GM12878 (cell line): ENCODE measurements around the gene TNK1. TPM values are rescaled to one million over a fixed set of nuclear protein-coding genes. Genes with fewer than 3 reads are reported as not detected.

Experiments
- ATAC-seq: fragments of 200-7000 bp; cut with Tn5 transposase; 3 replicates; pipeline ENCODE4 v1.9.1; 2020; ENCODE audit warnings: mild to moderate bottlenecking, moderate library complexity
- BruUV-seq: library from RNA; stranded (reverse); fragments of 400-500 nt; replicated peaks from 2 replicates; lab custom pipeline; 2021; lab: Mats Ljungman, UMichigan
- CTCF ChIA-PET: fragments of 300-600 bp; sonication (Branson Sonifier 250); formaldehyde crosslinking; extraction: SDS; loops from one replicate; lab custom pipeline; 2021; ENCODE audit warnings: inconsistent platforms; lab: Yijun Ruan, JAX
- POLR2A ChIA-PET: fragments of 350-600 bp; formaldehyde crosslinking; extraction: SDS; loops from one replicate; lab custom pipeline; 2021; ENCODE audit warnings: inconsistent platforms; lab: Charles Lee
- RAD21 ChIA-PET: fragments of 300-600 bp; sonication (Branson Sonifier 250); formaldehyde crosslinking; loops from one replicate; lab custom pipeline; 2023; ENCODE audit warnings: antibody characterized with exemption; ENCODE audit not compliant: unreplicated experiment; lab: Charles Lee
- SMC1A ChIA-PET: fragments of 300-600 bp; sonication (Branson Sonifier 250); formaldehyde crosslinking; loops from one replicate; lab custom pipeline; 2023; ENCODE audit not compliant: unreplicated experiment, uncharacterized antibody; lab: Charles Lee
- DNase-seq: peaks from one replicate; pipeline ENCODE4 v3.0.0-alpha.2; 2011; ENCODE audit warnings: low read depth, low spot score
- FAIRE-seq: peaks from 3 replicates; lab custom pipeline; 2011; peaks lifted over from hg19 to GRCh38; lab: Jason Lieb, UNC
- H2AFZ ChIP-seq: 2 replicates; pipeline ENCODE4 v1.6.0; 2011; ENCODE audit warnings: low read depth, low read length, control low read depth; ENCODE audit not compliant: control insufficient read depth
- H3K27ac ChIP-seq: 2 replicates; pipeline ENCODE4 v1.5.1; 2011; ENCODE audit warnings: control low read depth; ENCODE audit not compliant: control insufficient read depth, insufficient read depth
- H3K27me3 ChIP-seq, 2 experiments: replicated peaks in 1 of 2; 2 replicates each; pipeline versions ENCODE4 v1.6.0 to v1.6.1; 2011; ENCODE audit warnings: low read length in 1 of 2; ENCODE audit not compliant: control insufficient read depth in 2 of 2, insufficient read depth in 2 of 2
- H3K36me3 ChIP-seq, 2 experiments: 2 replicates each; pipeline ENCODE4 v1.5.1; 2011; ENCODE audit warnings: low read length in 1 of 2; ENCODE audit not compliant: control insufficient read depth in 2 of 2, insufficient read depth in 2 of 2
- H3K4me1 ChIP-seq: 2 replicates; pipeline ENCODE4 v1.6.1; 2011; ENCODE audit warnings: mild to moderate bottlenecking, low read length, moderate library complexity, mixed read lengths; ENCODE audit not compliant: control insufficient read depth, insufficient read depth
- H3K4me2 ChIP-seq: 2 replicates; pipeline ENCODE4 v1.6.0; 2011; ENCODE audit warnings: control low read depth; ENCODE audit not compliant: control insufficient read depth, insufficient read depth
- H3K4me3 ChIP-seq: fragments of 200-600 bp; sonication (generic); 2 replicates; pipeline ENCODE4 v1.5.1; 2016
- H3K79me2 ChIP-seq: 2 replicates; pipeline ENCODE4 v1.6.0; 2011; ENCODE audit warnings: low read length; ENCODE audit not compliant: control insufficient read depth, insufficient read depth
- H3K9ac ChIP-seq: 2 replicates; pipeline ENCODE4 v1.8.0; 2011; ENCODE audit warnings: low read length, control low read depth, mixed read lengths; ENCODE audit not compliant: control insufficient read depth, insufficient read depth
- H3K9me3 ChIP-seq: replicated peaks from 3 replicates; pipeline ENCODE4 v1.5.1; 2011; ENCODE audit warnings: mild to moderate bottlenecking, low read length; ENCODE audit not compliant: control insufficient read depth, insufficient read depth
- H4K20me1 ChIP-seq: 2 replicates; pipeline ENCODE4 v1.6.0; 2011; ENCODE audit not compliant: control insufficient read depth, insufficient read depth
- ASH2L ChIP-seq: fragments of 300-600, 200-600 bp; sonication (generic); IDR thresholded peaks from 2 replicates; pipeline ENCODE4 v1.6.1; 2017; ENCODE audit warnings: low read depth, mild to moderate bottlenecking, borderline replicate concordance
- ATF7 ChIP-seq: fragments of 450-650 bp; IDR thresholded peaks from 2 replicates; pipeline ENCODE4 v1.6.1; 2016; ENCODE audit warnings: low read depth, mild to moderate bottlenecking
- BCL3 ChIP-seq: IDR thresholded peaks from 2 replicates; pipeline ENCODE4 v1.6.1; 2011; ENCODE audit warnings: borderline replicate concordance, low read depth, mild to moderate bottlenecking, moderate library complexity, low read length; ENCODE audit not compliant: insufficient read depth, poor library complexity, severe bottlenecking
- BCLAF1 ChIP-seq: fragments of 450-650 bp; IDR thresholded peaks from 2 replicates; pipeline ENCODE4 v1.6.1; 2017; ENCODE audit warnings: antibody characterized with exemption, mild to moderate bottlenecking, moderate library complexity
- CTCF ChIP-seq, 3 experiments: IDR thresholded peaks in 2 of 3; conservative IDR thresholded peaks in 1 of 3; 2 replicates each; pipeline ENCODE4 v1.5.1; 2011; ENCODE audit warnings: low read depth in 3 of 3, low read length in 3 of 3, mild to moderate bottlenecking in 3 of 3, control low read depth in 2 of 3, moderate library complexity in 2 of 3, inconsistent platforms in 1 of 3, mixed read lengths in 1 of 3; ENCODE audit not compliant: control insufficient read depth in 2 of 3, insufficient read depth in 1 of 3; ENCODE audit errors: extremely low read depth in 1 of 3
- GABPA ChIP-seq: IDR thresholded peaks from 2 replicates; pipeline ENCODE4 v1.6.1; 2014; ENCODE audit warnings: antibody characterized with exemption, low read depth, mild to moderate bottlenecking, inconsistent platforms
- HDAC2 ChIP-seq: fragments of 200-600 bp; sonication (generic); IDR thresholded peaks from 2 replicates; pipeline ENCODE4 v1.6.1; 2017
- RAD21 ChIP-seq: IDR thresholded peaks from 2 replicates; pipeline ENCODE4 v1.6.1; 2011; ENCODE audit warnings: mild to moderate bottlenecking, low read depth, low read length, moderate library complexity; ENCODE audit not compliant: insufficient read depth
- SP1 ChIP-seq: IDR thresholded peaks from one replicate; pipeline ENCODE4 v1.6.1; 2011; ENCODE audit warnings: low read depth, low read length
- TAF1 ChIP-seq: IDR thresholded peaks from 2 replicates; pipeline ENCODE4 v1.6.1; 2011; ENCODE audit warnings: mild to moderate bottlenecking, low read depth, low read length, borderline replicate concordance
- YY1 ChIP-seq: IDR thresholded peaks from 2 replicates; pipeline ENCODE4 v1.6.1; 2011; ENCODE audit warnings: low read depth, mild to moderate bottlenecking, low read length
- ZSCAN29 ChIP-seq: fragments of 450-650 bp; IDR thresholded peaks from 2 replicates; pipeline ENCODE4 v1.6.1; 2017; ENCODE audit warnings: mild to moderate bottlenecking, moderate library complexity
- WGBS: methylation state at CpG from one replicate; pipeline ENCODE4 v1.1.6; 2016; ENCODE audit warnings: low lambda C conversion rate; ENCODE audit not compliant: insufficient replicate concordance, insufficient coverage; ENCODE audit errors: missing lambda C conversion rate; 5-methylcytosine and 5-hydroxymethylcytosine counted together
- in situ Hi-C: fragments of 300-500 bp; cut with MboI; formaldehyde crosslinking; loops from 9 replicates; pipeline ENCODE4 v1.14.3; 2018; ENCODE audit warnings: mixed read lengths
- intact Hi-C: fragments of 100-400 bp; cut with micrococcal nuclease; formaldehyde crosslinking; loops from one replicate; pipeline ENCODE4 v1.14.2; 2022; ENCODE audit not compliant: unreplicated experiment
- polyA plus RNA-seq, 11 experiments: library from polyadenylated mRNA; depleted of rRNA in 4 of 11; unstranded in 6 of 11; stranded (reverse) in 5 of 11; fragments of >200 nt; fragmentation: Nextera tagmentation in 4 of 11; fragmentation: Illumina TruSeq in 1 of 11; extraction: Ambion mirVana in 4 of 11; extraction: Trizol in 1 of 11; gene quantifications; 1 replicate in 1 of 11; 2 replicates in 10 of 11; pipeline versions ENCODE4 v1.2.1 to v1.2.3, GENCODE V29; 2011 to 2016; ENCODE audit warnings: inconsistent platforms in 2 of 11, missing spikeins in 2 of 11, low read depth in 1 of 11
- total RNA-seq, 4 experiments: library from RNA; depleted of rRNA in 3 of 4; stranded (reverse); fragments of >200 nt in 3 of 4; fragmentation: Illumina TruSeq in 1 of 4; extraction: Trizol in 1 of 4; gene quantifications; 2 replicates each; pipeline versions ENCODE4 v1.2.1 to v1.2.3, GENCODE V29; 2013 to 2021
- TF ChIP-seq, protein P1 (sequence below): fragments of 450-650 bp; formaldehyde crosslinking; IDR thresholded peaks from 2 replicates; pipeline ENCODE4 v1.4.0; 2020; ENCODE audit warnings: mild to moderate bottlenecking, moderate library complexity

The TNK1 gene
- total and polyA plus RNA-seq, 10 of the 15 experiments (the other 5 are each of a cell fraction or from before 2014, with no cell fraction given) = 0.06 to 2.5 (median 0.70) TPM

DNA sequence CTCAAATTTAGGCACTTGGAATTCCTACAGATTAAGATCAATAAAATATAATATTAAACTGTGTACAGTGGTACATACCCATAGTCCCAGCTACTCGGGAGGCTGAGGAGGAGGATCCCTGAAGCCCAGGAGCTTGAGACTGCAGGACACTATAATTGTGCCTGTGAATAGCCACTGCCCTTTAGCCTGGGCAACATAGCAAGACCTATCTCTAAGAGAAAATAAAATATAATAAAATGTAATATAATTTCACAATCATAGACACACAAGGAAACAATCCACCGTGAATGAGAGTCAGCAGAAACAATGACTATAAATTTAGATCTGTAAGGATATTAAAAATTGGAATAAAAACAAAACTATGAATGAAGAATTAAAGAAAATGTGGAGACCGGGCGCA, 10.0 kb upstream of the TNK1 start (continued):
- TF ChIP-seq CTCF (IDR thresholded peaks at IDR 0.05 in 2 of 3, conservative IDR thresholded peaks at IDR 0.05 in 1 of 3; ENCODE audit: control insufficient read depth in 2 of 3, extremely low read depth in 1 of 3, insufficient read depth in 1 of 3, low read depth in 3 of 3, low read length in 3 of 3) = no peak
- no peak for TF ChIP-seq RAD21
- TF ChIP-seq GABPA = no peak
- TF ChIP-seq HDAC2 = no peak

DNA sequence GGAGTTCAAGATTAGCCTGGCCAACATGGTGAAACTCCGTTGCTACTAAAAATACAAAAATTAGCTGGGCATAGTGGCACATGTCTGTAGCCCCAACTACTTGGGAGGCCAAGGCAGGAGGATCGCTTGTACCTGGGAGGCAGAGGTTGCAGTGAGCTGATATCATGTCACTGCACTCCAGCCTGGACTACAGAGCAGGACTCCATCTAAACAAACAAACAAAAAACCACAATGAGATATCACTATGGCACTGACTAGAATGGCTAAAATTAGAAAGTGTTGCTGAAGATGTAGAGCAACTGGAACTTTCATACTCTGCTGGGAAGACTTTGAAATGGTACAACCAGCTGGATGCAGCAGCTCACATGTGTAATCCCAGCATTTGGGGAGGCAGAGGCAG, 6.5 kb upstream of the TNK1 start:
- no peaks in the 10 kb centered on the region for H3K27me3 ChIP-seq
- no peaks in the 10 kb centered on the region for H3K79me2 ChIP-seq
- no peak overlapping the region for H3K9ac ChIP-seq
- CTCF ChIA-PET = interaction anchor here (1.7 to 3.3 kb wide), 2 partner anchors 13 to 140 kb away, joined by 3 to 15 read pairs; no protein-coding TSS in a partner anchor
- FAIRE-seq = no peak
- WGBS = 50% methylated on average over 2 of the region's 2 CpGs
- H2AFZ ChIP-seq = no peak overlapping the region
- no peak overlapping the region for H3K4me2 ChIP-seq
- H3K4me3 ChIP-seq = no peak overlapping the region
- RAD21 ChIA-PET = no interaction called here
- SMC1A ChIA-PET = no interaction called here
- no peak overlapping the region for H3K27ac ChIP-seq
- in situ Hi-C loops = no loop called here
- no TSS peak for BruUV-seq
- POLR2A ChIA-PET = no interaction called here
- no peak for DNase-seq
- intact Hi-C loops = no loop called here
- no peaks in the 10 kb centered on the region for H3K36me3 ChIP-seq
- peaks cover 2% of the 10 kb centered on the region; the same call in 2 of the 3 replicates for H3K9me3 ChIP-seq
- no peaks in the 10 kb centered on the region for H4K20me1 ChIP-seq
- H3K4me1 ChIP-seq = no peaks in the 10 kb centered on the region
- no peak for ATAC-seq
- TF ChIP-seq ASH2L (no peak), RAD21 (no peak), YY1 (no peak), BCLAF1 (no peak), TAF1 (no peak), ATF7 (no peak), ZSCAN29 (no peak), BCL3 (no peak), SP1 (no peak)
- TF ChIP-seq, protein P1, sequence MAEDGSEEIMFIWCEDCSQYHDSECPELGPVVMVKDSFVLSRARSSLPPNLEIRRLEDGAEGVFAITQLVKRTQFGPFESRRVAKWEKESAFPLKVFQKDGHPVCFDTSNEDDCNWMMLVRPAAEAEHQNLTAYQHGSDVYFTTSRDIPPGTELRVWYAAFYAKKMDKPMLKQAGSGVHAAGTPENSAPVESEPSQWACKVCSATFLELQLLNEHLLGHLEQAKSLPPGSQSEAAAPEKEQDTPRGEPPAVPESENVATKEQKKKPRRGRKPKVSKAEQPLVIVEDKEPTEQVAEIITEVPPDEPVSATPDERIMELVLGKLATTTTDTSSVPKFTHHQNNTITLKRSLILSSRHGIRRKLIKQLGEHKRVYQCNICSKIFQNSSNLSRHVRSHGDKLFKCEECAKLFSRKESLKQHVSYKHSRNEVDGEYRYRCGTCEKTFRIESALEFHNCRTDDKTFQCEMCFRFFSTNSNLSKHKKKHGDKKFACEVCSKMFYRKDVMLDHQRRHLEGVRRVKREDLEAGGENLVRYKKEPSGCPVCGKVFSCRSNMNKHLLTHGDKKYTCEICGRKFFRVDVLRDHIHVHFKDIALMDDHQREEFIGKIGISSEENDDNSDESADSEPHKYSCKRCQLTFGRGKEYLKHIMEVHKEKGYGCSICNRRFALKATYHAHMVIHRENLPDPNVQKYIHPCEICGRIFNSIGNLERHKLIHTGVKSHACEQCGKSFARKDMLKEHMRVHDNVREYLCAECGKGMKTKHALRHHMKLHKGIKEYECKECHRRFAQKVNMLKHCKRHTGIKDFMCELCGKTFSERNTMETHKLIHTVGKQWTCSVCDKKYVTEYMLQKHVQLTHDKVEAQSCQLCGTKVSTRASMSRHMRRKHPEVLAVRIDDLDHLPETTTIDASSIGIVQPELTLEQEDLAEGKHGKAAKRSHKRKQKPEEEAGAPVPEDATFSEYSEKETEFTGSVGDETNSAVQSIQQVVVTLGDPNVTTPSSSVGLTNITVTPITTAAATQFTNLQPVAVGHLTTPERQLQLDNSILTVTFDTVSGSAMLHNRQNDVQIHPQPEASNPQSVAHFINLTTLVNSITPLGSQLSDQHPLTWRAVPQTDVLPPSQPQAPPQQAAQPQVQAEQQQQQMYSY (CRISPR knock-in tag) = no peak
